NCI-H187 treated with DMSO at 0.1 percent for 48 hours (cell line): ENCODE measurements around the gene RNF31.

Experiments
- DNase-seq: peaks from one replicate; lab custom pipeline; 2025; lab: John Stamatoyannopoulos, UW

The RNF31 gene

DNA sequence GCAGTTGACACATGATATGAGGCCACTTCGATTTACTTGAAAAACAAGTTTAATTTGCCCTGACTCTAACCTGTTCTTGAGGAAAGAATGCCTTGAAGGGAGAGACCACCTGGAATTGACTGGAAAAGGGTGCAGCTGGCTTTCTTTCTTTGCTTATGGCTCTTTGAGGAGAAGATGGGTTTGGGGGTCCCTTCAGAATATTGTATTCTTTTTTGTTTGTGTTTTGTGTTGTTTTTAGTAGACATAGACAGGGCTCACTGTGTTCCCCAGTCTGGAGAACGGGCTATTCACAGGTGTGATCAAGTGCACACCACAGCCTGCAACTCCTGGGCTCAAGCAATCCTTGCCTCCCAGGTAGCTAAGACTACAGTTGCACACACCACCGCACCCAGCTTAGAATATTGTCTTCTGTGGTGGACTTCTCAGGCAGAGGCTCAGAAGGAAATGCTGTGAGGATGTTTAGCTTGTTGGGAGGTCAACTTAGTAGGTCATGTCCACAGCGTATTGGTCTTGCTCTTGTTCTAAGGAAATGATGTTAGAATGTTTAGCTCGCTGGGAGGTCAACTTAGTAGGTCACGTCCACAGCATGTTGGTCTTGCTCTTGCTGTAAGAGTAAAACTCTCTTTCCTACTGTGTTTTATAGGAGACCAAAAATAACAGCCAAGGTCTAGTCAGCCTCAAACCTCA, 31.0 kb upstream of the RNF31 start:
- no peak for DNase-seq

DNA sequence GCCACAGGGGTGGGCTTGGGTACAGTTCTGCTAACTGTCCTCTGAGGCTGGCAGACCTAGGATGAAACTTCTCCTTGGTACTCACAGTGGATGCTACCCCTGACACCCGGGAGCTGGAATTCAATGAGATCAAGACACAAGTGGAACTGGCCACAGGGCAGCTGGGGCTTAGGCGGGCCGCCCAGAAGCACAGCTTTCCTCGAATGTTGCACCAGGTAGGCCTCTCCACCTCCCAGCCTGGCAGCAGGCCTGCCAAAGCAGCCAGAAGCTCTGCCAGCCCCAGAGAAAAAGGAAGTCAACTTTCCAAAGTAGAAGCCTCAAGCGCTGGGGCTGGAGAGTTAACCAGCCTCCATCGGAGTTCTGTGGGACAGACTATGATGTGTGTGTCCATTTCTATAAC, 30.1 kb upstream of the RNF31 start:
- DNase-seq: no peak

DNA sequence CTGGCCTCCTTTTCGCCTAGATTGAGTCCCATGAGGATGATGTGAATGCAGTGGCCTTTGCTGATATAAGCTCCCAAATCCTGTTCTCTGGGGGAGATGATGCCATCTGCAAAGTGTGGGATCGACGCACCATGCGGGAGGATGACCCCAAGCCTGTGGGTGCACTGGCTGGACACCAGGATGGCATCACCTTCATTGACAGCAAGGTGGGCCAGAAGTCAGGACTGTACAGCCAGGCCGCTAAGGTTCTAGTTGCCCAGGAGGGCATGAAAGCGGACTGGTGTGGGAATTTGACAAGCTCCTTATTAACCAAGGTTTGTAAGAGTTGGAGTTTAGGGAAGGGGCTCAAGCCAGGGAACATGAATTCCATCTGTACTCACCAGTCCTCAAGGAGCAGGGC, 27.6 kb upstream of the RNF31 start:
- DNase-seq: no peak

DNA sequence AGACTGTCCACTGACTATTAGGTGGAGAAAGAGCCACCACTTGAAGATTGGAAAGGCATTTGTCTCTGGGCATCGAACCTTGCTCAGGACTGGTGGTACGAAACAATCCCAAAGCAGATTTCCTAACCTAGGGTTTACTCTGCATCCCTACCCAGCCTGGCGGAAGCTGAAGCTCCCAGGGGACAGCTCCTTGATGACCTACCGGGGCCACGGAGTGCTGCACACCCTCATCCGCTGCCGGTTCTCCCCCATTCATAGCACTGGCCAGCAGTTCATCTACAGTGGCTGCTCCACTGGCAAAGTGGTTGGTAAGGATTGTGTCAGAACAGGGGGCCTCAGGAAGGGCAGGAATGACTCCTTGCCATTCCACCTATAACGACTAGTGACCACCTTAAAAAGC, 26.1 kb upstream of the RNF31 start:
- no peak for DNase-seq

DNA sequence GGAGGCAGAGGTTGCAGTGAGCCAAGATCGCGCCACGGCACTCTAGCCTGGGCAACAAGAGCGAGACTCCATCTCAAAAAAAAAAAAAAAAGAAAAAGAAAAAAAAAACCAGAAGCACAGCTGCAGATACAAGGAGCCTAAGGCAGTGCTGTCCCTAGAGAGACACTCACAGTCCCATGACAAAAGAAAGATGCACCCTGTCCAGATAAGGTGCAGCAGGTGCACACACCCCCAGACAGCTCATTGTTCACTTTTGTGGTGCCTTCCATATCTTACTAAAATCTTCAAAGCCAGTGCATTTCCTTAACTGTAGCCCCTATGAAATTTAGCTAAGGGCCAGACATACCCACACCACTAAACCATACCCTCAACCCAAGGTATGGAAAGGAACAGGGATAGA, 24.9 kb upstream of the RNF31 start:
- DNase-seq: no peak

DNA sequence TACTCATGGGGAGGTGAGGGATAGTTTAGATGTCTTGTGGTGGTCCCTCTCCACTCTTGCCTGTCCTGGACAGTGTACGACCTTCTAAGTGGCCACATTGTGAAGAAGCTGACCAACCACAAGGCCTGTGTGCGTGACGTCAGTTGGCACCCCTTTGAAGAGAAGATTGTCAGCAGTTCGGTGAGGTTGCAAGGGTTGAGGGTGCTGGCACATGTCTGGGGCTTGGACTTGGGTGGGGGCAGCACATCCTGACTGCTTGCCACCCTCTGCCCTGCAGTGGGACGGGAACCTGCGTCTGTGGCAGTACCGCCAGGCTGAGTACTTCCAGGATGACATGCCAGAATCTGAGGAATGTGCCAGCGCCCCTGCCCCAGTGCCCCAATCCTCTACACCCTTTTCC, 24.4 kb upstream of the RNF31 start:
- no peak for DNase-seq

DNA sequence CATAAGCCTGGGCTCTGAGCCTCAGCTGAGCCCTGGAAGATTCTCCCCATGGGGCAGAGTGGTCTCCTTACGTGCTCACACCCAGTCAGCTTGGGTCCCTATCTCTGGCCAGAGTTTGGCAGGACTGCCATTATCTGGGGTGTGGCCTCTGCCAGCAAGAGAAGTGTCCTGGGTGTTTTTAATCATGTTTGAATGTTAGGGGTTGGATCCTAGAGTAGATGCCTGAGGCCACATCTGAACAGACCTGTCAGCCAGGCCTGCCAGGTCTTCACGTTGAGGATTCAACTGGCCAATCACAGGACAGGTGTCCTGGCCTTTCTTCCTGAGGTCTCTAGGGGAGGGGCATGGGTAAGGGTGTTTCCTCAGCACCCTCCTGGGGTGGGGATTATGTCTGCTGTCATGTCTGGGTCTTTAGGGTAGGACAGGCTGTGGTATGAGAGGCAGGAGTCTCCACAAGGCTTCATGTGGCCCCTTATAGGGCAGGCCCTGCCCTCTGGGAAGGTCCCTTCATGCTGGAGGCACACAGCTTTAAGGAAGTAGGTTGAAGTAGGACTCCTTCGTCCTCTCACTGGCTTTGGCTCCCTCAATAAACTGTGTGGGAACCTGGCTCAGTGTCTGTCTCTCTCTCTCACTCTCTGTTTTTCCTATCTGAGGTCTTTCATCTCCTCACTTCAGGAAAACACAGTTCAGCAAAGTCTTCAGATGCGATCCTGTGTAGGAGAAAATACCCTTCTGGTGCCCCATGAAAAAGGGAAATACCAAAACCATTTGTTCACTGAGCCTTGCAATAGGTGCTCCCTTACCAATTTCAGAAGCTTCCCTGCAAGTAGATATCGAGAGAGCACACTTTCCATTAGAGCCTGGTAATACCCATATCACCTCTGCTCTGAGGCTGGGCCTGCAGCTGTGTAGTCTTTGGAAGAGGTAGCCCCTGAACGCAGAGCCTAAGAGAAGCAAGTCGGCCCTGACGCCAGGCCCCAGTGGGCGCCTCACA, 23.6 kb upstream of the RNF31 start:
- no peak for DNase-seq

DNA sequence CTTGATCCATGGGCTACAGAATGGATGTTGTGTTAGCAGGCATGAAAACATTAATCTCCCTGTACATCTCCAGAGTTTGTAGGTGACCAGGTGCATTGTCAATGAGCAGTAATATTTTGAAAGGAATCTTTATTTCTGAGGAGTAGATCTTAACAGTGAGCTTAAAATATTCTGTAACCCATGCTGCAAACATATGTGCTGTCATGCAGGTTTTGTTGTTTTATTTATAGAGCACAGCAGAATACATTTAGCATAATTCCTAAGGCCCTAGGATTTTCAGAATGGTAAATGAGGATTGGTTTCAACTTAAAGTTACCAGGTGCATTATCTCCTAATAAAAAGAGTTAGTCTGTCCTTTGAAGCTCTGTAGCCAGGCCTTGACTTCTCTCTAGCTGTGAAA, 20.4 kb upstream of the RNF31 start:
- no peak for DNase-seq

DNA sequence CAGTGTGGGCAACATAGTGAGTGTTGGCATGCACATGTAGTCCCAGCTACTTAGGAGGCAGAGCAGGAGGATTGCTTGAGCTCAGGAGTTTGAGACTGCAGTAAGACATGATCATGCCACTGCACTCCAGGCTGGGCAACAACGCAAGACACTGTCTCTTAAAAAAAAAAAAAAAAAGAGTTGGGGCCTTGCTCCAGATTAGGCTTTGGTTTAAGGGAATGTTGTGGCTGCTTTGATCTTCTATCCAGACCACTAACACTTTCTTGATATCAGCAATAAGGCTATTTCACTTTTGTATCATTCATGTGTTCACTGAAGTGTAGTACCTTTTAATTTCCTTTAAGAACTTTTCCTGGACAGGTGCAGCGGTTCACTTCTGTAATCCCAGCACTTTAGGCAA, 19.6 kb upstream of the RNF31 start:
- no peak for DNase-seq

DNA sequence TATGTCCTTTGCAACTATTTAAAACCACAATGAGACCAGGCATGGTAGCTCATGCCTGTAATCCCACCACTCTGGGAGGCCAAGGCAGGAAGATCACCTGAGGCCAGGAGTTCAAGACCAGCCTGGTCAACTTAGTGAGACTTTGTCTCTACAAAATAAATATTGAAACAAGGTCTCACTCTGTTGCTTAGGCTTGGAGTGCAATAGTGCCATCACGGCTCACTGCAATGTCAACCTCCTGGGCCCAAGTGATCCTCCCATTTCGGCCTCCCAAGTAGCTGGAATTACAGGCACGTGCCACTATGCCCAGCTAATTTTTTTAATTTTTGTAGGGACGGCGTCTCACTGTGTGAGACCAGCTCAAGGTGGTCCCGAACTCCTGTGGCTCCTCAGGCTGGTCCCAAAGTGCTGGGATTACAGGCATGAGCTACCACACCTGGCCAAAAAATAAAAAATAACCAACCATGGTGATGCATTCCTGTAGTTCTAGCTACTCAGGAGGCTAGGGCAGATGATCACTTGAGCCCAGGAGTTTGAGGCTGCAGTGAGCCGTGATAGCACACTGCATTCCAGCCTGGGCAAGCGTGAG, 17.8 kb upstream of the RNF31 start:
- no peak for DNase-seq

DNA sequence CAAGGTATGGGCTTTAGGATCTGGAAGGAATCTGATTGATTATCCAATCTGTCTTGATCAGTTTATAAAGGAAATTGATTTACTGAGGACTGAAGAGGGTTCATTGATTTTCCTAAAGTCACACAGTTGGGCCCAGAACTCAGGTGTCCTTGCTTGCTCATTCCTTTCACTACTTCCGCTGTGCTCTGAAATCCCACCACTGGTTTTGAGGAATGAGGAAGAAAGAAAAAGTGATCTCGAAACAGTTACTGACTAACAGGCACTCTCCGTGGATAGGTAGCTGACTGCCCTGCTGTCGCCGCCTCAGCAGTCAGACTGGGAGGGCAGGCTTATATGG, 16.9 kb upstream of the RNF31 start, which contains the start of gene FITM1:
FITM1 (plus strand) TSS at position 280 of the 337 bp plus-strand sequence. CDS start 905 bp downstream, outside the sequence.
- no peak for DNase-seq

DNA sequence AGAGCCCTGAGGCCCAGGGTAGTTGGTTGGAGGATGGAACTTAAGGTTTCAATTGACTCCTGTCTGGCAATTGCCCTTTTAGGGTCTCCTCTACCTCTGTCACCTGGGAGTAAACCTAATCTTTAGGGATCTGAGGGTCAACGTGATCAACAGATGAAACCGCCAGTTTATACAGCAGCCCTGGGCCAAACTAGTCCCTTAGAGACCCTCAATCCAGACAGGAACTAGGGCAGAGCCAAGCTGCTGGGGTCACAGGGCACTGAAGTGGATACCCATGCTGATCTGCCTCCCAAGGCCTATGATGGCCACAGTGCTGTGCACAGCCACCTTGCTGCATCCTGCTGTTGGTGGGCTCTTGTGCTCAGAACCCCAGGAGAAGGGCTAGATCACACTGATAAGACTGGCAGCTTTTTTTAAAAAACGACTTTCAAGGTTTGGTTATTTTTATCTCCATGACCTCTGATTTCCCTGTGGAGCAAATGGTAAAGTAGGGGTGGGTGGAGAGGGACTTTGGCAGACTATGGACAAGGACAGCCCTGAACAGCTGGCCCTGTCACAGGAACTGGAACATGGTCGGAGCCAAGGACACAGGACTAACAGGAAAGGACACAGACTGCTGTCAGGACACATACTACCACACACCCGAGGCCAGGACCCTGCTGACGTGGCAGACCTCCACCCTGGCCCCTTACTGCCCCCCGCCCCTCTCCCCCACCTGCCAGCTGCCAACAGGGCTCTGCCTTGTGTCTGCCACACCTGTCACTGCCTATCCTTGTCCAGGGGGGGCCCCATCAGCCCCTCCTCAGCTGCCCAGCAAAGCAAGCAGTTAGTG, 16.4 kb upstream of the RNF31 start:
- no peak for DNase-seq

DNA sequence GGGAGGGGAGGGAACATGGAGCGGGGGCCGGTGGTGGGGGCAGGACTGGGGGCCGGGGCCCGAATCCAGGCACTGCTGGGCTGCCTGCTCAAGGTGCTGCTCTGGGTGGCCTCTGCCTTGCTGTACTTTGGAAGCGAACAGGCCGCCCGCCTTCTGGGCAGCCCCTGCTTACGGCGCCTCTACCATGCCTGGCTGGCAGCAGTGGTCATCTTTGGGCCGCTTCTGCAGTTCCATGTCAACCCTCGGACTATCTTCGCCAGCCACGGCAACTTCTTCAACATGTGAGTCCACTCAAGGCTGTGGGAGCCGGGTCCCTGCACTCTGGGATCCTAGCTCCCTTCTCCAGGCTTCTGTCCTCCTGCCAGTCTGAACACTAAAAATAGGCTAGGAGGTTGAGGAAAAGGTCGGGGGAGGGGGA, 15.7 kb upstream of the RNF31 start:
- no peak for DNase-seq

DNA sequence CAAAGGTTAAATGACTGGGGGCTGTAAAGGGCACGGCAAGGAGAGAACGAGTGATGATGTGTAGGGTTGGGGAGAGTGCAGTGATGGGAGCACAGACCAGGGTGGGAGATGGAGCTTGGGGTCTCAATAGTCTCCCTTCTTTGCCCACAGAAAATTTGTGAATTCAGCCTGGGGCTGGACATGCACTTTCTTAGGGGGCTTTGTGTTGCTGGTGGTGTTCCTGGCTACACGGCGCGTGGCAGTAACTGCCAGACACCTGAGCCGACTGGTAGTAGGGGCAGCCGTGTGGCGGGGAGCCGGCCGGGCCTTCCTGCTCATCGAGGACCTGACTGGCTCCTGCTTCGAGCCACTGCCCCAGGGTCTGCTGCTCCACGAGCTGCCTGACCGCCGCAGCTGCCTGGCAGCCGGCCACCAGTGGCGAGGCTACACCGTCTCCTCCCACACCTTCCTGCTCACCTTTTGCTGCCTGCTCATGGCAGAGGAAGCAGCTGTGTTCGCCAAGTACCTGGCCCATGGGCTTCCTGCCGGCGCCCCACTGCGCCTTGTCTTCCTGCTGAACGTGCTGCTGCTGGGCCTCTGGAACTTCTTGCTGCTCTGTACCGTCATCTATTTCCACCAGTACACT, 15.1 kb upstream of the RNF31 start:
- DNase-seq: no peak

DNA sequence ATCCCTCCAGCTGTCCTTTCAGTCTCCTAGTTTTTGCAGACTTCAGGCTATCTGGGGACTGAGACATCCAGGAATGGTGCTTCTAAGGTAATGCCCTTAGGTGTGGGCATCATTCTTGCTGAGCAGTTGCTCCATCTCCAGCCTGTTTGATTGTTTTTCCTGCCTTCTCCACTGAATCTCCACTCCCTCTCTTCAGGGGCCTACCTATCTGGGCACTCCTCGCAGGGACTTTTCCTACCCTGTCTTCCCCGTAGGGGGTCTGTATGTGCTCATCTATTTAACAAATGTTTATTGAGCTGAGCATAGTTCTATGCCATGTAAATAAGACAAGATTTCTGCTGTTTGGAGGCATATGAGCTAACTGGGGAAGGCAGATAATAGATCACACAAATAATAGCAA, 14.3 kb upstream of the RNF31 start:
- no peak for DNase-seq

DNA sequence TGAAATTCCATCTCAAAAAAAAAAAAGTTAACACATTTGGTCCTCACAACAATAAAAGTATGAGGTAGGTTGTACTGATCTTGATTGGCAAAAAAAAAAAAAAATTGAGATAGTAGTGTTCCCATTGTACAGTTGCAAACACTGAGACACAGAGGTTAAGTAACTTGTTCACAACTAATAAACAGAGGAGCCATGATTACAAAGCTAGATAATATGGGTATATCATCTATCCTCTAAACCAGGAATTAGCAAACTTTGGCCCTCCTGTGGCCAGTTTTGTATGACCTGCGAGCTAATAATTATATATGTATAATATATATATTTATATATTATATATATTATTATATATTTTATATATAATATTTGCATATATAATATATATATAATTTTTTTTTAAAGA, 13.6 kb upstream of the RNF31 start:
- DNase-seq: no peak

DNA sequence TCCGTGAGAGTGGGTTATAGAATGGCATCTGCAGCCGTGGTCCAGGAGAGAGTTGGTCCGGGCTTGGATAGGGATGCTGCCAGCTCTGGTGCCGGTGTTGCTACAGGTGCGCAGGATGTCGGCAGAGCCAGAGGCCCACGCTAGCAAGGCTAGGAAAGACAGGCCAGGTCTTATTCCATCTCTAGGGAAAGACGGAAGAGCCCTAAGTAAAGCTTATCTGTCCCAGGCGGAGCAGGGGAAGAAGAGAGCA, 11.8 kb upstream of the RNF31 start:
- DNase-seq: peak; percentile 76

DNA sequence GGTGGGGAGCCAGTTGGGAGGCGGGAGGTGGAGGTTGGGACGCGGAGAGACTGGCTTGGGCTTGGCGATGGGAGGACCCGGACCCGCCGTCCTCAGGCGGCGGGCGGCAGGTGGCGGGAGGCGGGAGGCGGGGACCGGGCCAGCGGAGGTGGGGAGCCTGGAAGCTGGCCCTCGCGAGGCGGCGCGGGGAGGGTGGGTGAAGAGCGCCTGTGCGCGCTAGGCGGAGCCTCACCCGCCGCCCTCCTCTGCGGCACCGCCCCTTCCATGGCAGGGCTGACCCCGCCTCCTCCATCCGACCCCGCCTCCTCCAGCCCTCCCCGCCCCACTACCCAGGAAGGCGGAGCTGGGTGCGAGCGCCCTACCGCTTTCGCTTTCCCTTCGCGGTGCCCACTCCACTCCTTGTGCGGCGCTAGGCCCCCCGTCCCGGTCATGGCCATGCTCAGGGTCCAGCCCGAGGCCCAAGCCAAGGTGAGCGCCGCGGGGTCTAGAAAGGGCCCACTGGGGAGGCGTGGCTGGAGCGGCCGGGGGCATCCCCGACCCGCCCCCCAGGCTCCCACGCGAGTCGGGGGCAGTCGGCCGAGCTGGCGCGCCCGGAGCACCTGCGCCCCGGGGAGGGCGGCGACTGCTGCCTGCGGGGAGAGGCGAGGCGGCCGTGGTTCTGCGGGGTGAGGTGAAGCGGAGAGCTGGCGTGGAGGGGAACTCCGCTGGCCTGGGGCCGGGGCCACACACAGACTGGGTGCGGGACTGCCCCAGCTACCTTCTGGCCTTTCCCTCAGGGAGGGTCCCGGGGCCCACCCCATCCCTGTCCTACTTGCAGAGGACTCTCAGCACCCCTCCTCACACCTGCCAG, 11.2 kb upstream of the RNF31 start, which contains the start of gene PSME1:
PSME1 (plus strand) TSS at position 361 of the 850 bp plus-strand sequence; CDS start at position 430, 69 bp downstream.
- peak; percentile 76 for DNase-seq

DNA sequence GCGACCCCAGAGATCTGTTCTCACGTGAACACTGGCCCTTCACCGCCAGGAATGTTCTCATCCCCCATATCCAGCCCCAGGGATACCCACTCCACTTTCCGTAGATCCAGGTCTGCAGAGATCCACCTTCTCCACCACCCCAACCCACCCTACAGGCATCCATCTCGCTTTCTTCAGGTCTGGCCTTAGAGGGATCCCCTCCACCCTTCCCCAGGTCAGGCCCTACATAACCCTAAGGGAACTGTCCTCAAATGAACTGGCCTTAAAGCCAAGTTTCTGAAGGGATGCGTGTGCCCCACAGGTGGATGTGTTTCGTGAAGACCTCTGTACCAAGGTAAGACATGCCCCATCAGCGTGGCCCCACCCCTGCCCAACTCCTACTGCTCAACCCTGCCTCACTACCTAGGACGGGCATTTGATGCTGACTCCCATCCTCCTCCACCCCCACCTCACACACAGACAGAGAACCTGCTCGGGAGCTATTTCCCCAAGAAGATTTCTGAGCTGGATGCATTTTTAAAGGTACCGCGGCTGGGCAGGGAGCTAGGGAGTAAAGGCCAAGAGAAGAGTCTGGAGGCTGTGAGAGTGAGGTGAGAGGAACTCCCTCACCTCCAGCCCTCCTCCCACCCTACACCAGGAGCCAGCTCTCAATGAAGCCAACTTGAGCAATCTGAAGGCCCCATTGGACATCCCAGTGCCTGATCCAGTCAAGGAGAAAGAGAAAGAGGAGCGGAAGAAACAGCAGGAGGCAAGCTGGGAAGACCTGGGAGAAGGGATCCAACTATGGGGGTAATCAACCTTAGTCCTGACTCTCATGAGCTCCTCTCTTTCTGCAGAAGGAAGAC, 10.4 kb upstream of the RNF31 start:
- DNase-seq: no peak
